Activated T-cell treated with anti-CD3 and anti-CD28 coated beads for 4 hours (primary cell): ENCODE results near the gene ZMIZ1.

ENCODE experiments used
- DNase-seq: peaks from one replicate; pipeline ENCODE4 v3.0.0-alpha.2; 2020

ZMIZ1 gene

DNA sequence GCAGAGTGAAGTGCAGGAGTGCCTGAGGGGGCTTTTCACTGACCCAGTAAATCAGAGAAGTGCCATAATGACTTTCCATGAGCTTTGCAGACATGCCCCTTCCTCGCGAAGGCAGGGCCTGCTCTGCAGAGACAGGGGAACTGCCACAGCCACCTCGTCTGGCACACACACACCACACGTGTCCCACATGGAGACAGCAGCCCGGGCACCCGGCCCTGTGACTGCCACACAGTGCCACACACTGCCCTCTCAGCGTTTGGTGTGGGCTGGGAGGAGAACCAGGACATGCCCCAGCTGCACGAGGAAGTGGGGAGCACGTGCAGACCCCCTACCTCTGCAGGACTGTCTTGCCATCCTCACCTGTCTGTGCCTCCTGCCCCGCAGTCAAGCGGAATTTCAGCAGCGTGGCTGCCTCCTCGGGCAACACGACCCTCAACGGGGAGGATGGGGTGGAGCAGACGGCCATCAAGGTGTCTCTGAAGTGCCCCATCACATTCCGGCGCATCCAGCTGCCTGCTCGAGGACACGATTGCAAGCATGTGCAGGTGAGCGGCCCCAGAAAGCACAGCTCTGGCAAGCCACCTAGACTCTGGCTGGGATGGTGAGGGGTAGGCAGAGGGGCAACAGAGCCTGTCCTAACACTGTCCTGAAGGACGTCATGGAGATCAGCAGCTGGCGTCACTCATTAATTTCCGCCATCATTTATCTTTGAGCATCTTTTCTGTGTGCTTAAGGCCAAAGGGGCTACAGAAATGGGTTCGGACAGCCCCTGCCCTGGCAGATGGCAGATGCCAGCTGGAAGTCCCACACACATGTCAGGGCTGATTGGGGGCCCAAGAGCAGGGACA lies 235.1 kb downstream of the ZMIZ1 start:
- DNase-seq: no peak

DNA sequence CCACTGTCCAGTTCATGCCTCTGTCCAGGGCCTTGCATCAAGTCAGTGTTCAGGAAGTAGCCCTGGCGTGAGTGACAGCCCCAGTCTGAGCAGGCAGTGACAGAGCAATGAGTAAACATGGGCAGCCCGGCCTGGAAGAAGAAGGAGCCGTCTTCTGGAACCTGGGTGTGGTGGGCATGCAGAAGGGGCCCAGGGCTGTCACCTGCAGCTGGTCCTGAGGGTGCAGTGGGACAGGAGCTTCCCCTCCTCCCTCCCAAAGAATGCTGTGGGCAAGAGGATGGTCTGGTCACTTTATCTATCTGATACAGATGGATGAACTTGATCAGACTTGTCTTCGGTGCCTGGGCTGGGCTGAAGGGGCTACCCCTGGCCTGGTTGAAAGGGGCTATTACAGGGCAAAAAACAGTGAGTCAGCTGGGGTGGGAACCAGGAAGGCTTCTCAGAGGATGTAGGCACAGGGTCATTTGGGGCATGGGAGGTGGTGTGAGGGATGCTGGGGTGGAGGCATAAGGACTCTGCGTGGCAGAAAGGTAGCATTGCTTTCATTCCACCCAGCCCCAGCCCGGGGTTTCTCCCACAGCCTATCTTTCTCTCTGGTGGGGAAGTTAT lies 235.8 kb downstream of the ZMIZ1 start:
- no peak for DNase-seq

DNA sequence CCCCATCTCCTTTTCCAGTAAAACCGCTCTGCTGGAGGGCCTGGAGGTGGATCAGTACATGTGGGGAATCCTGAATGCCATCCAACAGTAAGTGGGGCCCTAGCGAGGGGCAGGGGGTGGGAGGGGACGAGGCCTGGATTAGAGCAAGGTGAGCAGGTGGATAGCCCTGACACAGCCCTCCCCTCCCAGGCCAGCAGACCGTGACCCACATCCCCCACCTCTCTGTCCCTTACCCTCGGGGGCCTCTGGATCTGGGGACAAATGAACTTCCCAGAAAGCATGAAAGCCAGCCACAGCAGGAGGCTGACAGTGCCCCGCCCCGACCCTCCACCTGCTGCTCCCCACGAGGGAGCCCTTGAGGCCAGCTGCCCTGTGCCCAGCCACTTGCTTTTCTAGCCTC lies 236.7 kb downstream of the ZMIZ1 start:
- no peak for DNase-seq

DNA sequence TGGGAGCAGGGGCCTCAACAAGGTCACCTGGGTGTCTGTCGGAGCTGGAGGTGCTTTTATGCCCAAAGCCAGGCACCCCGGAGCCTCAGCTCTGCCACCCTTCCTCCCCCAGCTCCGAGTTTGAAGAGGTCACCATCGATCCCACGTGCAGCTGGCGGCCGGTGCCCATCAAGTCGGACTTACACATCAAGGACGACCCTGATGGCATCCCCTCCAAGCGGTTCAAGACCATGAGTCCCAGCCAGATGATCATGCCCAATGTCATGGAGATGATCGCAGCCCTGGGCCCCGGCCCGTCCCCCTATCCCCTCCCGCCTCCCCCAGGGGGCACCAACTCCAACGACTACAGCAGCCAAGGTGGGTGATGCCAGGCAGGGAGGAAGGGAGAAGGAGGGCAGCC lies 237.2 kb downstream of the ZMIZ1 start:
- DNase-seq: no peak

DNA sequence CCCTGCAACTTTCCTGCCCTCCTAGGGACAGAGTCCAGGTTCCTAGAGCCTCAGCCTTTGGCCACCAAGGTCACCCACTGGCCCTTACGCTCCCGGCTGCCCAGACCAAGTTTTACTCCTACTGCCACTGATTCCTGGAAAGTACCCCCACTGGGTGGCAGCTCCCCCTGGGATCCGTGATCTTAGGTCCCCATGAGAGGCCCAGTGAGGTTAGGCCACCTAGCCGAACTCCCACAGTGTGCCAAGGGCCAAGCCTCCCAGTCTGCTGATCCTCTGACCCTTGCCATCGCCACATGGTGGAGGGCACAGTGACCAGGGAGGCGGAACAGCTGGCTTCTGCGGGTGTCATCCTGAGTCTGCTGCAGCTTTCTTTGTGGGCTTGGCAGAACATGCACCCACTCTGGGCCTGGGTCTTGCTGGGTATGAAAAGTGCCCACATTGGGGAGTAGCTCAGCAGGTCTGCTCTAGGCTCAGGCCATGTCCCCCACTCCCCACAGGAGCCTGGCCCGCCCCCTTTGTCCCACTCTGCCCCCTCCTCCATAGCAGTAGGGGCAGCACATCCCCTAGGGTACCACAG lies 238.0 kb downstream of the ZMIZ1 start:
- DNase-seq: no peak

DNA sequence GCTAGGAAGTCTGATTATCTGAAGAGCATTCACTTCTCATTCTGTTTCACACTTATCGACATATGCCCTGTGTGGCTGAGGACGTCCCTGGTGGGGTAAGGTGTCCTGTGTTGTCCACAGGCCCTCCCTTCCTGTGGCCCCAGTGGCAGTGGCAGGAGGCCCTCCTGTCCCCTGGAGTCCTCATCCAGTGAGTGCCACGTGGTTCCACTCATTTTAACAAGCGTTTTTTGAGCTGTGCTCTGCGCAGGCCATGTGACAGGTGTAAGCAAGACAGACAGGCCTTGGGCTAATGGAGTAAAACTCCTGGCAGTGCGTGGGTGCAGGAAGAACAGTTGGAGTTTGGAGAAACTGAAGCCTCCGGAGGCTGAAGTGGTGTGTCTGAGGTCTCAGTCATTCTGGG lies 239.2 kb downstream of the ZMIZ1 start:
- no peak for DNase-seq

DNA sequence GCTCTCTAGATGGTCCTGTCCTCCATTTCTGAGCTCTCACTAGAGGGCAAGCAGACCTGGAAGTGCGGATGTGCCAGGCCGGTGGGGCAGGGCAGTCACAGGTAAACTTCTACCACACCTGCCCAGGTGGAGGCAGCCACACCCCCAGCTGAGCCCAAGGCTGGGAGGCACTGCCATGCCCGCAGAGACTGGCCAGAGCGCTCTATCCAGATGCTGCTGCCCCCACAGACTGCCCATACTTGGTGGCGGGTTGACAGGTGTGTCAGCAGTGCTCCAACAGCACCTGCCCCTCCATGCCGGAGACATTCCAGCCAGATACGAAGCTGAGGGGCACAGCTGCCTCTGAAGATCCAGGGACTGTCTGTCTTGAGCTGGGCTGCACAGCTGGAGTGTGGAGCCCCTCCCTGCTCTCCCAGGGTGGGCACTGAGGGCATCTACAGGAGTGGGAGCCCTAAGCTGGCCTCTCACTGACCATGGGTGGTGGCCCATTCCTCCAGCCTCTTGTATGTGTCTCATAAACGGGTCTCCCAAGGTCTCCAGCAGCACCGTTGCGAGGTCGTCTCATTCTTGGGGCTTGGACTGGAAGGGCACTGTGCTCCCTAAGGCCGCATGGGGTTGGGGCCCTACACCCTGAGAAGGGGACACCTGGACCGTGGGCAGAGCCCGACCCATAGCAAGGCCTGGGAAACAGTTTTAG lies 240.4 kb downstream of the ZMIZ1 start:
- no peak for DNase-seq

DNA sequence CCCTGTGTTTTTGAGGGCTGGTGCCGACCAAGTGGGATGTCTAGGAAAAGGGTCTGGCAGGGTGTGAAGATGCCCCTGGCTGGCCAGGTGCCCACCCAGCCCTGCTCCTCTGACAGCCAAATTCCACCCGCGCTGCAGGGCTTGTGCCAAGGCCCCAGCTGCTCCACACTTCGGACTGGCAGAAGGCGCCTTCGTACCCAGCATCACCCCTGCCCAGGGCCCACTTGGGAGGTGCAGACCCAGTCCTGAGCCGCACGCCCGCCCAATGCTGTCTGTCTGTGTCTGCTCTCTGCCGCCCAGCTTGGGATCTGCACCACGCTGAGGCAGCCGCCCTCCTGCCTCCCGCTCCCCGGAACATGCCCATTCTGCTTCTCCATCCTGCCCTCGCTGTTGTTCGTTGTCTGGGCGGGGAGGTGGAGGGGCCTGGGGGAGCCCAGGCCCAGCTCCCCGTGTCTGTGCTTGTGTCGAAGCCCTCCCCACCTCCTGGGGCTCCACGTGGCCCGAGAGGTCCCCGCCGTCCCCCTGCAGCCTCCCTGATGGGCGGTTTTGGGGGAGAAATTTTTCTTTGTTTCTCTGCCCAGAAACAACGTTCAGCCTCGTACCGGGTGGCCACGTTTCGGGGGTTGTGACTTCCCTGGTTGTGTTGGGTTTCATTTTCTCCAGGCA lies 241.6 kb downstream of the ZMIZ1 start:
- DNase-seq: no peak

DNA sequence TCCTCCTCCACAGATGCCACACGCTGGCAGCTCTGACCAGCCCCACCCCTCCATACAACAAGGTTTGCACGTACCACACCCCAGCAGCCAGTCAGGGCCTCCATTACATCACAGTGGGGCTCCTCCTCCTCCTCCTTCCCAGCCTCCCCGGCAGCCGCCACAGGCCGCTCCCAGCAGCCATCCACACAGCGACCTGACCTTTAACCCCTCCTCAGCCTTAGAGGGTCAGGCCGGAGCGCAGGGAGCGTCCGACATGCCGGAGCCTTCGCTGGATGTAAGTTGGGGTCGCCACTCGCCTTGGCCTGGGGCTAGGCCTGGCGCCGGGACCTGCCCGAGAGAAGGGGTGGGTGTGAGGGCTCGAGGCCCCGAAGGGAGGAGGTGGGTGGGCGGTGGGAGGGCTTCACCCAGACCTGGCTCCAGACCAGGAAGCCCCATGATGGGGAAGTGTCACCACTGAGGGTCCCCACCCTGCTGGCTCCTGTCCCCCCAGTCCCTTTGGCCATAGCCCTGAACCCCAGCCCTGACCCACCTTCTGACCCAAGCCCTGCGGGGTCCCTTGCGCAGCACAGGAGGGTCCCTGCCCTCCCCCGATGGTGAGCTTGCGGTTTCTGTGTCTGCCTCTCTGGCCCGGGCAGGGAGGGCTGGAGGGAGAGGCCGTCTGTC lies 242.3 kb downstream of the ZMIZ1 start:
- no peak for DNase-seq

DNA sequence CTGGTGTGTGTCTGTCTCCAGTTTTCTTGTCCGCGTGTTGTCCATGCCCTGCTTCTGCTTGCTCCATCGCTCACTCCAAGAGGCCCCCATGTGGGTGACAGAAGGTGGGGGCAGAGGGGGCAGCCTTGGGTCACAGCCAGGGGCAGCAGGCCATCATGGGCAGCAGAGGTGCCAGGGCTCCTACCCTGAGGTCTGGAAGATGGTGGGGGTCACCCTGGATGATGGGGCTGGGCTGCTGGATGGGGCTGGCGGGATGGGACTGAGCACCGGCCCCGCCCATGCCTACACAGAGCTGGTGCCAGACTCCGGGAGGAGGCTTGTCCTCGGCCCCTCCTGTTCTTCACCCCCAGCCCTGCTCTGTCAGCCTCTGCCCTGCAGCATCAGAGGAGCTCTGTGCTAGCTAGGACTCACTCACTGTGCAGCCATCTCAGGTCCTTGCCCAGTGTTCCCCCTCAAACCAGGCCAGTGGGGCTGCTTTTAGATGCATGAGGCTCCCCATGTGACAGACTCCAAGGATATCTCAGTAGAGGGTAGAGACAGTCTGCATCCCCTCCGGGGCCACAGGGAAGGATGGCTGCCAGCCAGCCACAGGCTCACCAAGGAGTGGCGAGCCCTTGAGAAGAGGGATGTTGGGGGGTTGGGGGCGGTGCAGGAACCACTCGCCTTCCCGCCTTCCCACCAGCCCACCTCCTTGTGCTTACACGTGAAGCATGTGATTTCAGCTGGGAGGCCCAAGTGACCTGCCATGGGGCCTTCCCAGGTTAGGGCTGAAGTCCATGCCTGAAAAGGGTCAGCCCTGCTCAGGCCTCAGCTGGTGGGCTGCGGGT lies 243.0 kb downstream of the ZMIZ1 start:
- no peak for DNase-seq

DNA sequence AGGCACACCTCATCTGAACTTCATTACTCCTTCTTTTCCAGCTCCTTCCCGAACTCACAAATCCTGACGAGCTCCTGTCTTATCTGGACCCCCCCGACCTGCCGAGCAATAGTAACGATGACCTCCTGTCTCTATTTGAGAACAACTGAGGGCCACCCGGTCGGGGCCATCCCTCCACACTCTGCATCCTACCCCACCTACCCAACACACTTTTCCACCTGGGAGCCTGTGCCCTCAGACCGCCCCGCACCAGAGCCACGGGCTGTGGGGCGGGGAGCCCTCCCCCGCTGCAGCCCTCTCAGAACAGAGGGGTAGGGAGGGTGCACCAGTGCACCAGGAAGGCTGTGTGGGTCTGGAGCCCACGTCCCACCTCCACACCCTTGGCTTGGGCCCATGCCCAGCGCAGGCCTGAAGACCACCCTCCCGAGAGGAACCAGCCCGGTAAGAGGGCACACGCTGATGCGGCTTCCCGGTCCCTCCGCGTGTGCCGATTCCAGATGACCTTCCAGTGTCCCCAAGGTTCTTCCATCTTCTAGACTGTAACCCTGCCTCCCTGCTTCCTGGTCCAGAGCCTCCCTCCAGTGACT lies 243.9 kb downstream of the ZMIZ1 start:
- no peak for DNase-seq

DNA sequence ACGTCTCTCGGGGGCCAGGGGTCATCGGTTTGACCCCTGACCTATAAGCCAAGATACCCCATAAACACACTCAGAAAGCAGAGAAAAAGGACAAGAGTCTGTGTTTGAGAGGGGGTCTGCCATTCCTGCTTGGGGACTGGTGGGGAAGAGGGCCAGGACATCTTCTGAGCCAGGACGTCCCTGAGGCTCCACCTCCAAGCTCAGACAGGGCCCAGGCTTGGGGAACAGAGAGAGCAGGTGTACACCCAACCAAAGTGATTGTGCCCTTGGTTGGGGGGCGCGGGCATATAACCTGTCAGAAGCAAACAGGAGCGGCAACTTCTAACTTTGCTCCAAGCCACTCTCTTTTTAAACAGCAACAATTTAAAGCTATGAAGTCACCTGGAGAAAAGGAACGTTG lies 244.6 kb downstream of the ZMIZ1 start:
- DNase-seq: no peak

DNA sequence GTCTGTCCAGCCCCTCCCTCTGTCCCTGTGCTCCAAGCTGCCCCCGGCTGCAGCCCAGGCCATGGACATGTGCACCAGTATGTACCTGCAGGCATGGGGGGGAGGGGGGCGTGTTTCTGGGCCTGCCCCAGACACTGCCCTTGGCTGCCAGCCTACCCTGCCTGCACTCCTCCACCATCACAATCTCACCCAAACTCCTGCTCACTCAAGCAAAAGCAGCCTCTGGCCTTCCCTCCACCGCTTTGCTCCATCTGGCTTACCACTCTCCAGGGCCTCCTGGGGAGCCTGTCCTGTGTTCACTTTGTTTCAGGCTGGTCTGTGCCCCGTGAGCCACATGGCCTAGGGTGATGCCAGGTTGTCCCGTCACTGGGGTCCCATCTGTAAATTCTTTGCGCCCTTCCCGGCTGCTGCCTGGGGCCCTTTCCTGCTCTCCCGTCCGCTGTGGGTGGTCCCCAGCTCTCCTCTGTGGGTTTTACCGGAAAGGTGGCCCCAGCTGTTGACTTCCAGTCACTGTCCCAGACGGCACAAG lies 245.2 kb downstream of the ZMIZ1 start:
- DNase-seq: no peak

DNA sequence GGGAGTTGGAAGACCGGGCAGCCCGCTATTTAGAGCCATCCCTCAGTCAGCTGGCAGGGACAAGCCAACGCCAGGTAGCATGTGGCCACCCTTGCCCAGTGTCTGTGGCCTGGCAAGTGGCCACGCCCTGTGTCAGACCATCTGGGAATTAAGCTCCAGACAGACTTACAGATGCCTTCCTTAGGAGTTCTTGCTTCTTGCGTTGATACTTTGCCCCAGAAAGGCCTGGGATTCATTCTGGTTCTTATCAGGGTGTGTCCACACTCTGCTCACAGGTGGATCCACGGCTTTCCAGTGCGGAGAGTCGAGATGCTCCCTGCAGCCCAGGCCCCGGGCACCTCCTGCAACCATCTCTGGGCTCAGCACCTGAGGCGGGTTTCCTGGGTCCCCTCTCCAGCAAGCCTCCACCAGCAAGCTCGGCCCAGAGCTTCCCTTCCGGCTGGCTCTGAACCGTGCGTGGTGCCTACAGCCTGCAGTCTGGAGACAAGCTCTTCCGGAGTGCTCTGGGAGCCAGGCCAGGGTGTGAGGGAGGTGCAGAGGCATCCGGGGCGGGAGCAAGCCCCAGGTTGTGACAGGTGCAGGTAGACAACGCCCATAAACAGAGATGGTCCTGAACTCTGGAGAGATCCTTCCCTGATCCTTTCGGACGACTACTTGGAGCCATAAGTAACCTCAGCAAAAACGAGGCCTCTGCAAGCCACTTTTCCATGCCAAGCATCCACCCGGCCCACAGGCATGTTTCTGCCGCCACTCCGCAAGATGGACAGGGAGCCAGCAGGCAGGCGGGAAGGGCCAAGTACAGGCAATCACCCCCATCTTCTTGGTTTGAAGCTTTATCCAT lies 246.2 kb downstream of the ZMIZ1 start:
- DNase-seq: no peak

DNA sequence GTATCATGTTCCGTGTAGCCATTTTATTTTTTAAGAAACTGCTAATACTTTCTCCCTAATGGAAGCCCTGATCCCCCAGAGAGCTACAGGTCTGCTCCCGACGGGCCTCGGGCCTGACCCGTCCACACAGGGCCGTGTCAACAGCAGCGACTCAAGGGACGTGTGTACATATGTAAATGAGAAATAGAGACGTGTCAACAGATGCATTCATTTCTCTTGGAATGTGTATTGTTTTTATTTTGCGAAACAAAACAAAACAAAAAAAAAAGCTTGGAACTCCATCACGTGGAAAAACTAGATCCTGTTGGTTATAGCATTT lies 246.8 kb downstream of the ZMIZ1 start:
- no peak for DNase-seq

DNA sequence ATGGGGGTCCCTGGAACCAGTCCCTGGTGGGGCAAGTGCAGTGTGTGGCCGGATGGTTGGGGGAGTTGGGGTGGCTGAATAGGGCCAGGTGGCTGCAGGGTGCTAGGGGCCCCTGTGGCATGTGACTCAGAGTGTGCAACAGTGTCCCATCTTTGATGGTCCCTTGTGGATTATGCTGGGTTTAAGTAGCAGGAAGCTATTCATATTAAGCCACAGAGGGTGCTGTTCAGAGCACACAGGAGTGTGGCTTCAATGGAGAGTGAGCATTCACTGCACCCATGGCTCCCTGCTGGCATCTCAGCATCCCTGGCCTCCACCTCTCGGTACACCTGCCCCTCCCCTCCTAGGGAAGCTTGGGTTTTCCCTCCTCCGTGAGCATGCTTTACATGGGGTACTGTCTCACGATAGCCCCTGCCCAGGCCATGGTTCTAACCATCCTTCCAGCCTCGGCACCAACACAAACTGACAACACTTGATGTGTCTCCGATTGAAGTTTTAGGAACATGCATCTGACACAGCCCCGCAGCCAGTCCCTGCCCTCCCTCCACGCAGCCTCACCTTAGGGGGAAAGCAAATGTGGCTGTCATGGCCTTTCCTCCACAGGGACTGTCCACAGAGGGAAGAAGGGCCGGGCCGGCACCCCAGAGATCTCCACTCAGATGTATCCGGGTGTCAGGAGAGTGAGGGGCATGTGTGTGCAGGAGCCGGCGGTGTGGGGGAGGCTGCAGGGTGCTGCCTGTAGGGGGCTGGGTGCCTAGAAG lies 248.1 kb downstream of the ZMIZ1 start:
- no peak for DNase-seq

DNA sequence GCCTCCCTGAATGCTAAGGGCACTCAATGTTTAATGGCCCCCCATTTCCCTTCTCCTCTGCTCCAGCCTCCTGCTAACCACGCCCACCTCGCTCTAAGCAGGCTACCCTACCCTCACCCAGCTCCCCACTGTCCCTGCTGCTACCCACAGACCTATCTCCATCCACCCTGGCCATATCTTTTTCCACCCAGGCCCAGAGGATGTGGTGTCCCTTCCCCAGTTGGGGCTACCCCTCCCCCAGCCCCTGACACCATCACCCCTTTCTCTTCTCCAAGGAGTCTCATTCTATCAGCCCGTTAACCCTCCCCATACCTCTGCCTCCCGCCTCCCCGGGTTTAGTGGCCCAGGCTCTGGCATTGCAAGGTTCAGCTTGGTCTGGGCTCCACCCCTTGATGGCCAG lies 249.6 kb downstream of the ZMIZ1 start:
- no peak for DNase-seq

DNA sequence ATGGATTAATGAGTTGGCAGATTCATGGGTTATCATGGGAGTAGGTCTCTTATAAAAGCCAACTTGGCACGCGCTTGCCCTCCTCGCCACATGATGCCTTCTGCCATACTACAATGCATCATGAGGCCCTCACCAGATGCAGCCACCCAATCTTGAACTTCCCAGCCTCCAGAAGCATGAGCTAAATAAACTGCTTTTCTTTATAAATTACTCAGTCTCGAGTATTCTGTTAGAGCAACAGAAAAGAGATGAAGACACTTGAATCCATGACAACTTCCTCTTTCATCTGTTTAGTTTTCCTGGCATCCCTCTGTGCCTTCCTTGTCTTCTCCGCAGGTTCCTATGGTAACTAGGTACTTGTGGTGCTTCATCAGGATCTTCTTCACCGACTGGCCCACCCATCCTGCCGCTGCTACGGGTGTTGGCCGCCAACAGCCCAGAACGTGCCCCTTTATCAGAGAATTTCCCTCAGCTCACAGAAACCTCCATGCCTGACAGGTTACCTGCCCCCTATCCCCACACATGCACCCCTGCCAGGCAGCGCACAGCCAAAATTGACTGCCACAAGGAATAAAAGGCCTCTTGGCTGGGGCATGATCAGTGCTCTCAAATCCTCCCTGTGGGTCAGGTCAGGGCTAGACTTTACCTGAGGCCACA lies 250.5 kb downstream of the ZMIZ1 start:
- DNase-seq: no peak

DNA sequence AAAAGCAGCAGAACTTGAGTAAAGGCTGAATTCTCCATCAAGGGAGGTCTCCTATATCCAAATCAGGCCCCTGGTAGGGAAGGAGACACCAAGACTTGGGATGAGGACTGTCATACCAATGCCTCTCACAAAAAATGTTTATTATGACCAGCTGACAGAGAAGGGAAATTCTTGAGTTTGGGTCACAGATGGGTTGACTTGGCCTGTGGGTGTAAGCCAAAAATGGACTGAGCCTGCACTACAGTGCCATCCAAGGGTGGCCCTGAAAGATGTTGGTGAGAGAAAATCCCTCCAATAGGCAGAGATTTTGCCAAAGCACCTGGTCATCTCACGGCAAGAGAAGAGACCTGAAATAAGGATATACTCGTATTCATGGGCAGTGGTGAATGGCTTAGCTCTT lies 251.6 kb downstream of the ZMIZ1 start:
- no peak for DNase-seq
